ENCODE results near the gene ZNF611.
"Not testable (repeated sequence)": the region's sequence is repeated elsewhere in the genome, so short reads cannot be mapped to it uniquely, and the experiment has no call there.

Gene ZNF611

DNA sequence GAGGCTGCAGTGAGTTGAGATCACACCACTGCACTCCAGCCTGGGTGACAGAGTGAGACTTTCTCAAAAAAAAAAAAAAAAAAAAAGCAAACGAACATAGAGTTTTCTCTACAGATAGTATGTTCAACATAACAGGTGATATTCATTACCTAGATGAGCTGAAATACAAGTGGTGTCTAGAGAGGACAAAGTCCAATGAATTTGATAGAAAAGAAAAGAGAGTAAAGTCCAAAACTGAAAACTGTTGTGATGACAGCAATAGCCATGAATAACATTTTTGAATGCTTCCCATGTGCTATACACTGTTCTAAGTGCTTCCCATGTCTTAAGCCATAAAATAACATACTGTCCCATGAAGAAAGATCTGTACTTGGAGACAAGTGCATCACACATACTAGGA lies 53.6 kb downstream of the ZNF611 start:
- DNase-seq, H3K4me1 Mint-ChIP-seq, H3K27ac Mint-ChIP-seq, H3K27me3 Mint-ChIP-seq, CTCF ChIA-PET, H3K4me3 Mint-ChIP-seq: not testable (repeated sequence)
- peaks cover 64% of the 10 kb centered on the region for H3K36me3 Mint-ChIP-seq
- peaks cover 37% of the 10 kb centered on the region for H3K9me3 Mint-ChIP-seq

DNA sequence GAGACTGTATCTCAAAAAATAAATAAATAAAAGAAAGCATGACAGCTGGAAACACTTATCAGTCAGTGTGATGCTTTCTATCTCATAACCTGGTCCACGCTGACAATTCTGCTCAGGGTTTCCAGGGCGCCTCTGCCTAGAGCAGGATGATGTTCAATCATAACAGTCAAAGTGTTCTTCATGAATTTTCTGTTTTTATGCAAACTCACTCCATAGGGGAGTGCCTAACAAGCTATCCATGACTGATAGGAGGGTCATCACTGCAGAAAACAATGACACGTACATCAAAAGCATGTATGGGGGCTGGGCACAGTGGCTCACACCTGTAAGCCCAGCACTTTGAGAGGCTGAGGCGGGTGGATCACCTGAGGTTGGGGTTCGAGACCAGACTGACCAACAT lies 55.2 kb downstream of the ZNF611 start:
- H3K36me3 Mint-ChIP-seq: peaks cover 69% of the 10 kb centered on the region
- CTCF ChIA-PET: no interaction called here
- H3K4me3 Mint-ChIP-seq: no peak overlapping the region

DNA sequence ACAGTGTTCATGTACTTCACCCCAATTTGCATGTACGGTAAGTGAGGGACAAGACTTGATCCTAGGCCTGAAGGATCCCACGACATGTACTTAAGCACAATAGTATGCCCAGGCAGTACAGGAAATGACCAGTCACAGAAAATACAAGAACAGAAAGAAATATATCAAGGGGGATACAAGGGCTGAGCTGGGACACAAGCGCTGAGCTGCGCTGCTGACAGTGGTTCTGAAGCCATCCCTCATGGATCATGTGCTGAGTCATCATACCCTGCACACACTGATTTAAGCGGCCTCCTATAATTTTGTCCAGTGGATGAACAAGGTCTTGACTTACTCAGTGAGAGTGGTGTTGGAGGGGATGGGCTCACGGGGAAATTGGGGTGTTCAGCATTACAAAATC lies 59.6 kb downstream of the ZNF611 start:
- peaks cover 38% of the 10 kb centered on the region for H3K9me3 Mint-ChIP-seq
- H3K4me1 Mint-ChIP-seq, H3K27me3 Mint-ChIP-seq, DNase-seq, H3K4me3 Mint-ChIP-seq, H3K27ac Mint-ChIP-seq, CTCF ChIA-PET: not testable (repeated sequence)
- peaks cover 72% of the 10 kb centered on the region for H3K36me3 Mint-ChIP-seq

More for the DNA sequence above, 55.2 kb downstream of the ZNF611 start:
- DNase-seq: no peak
- H3K4me1 Mint-ChIP-seq: peaks cover 9% of the 10 kb centered on the region
- no peak overlapping the region for H3K27ac Mint-ChIP-seq
- no peaks in the 10 kb centered on the region for H3K27me3 Mint-ChIP-seq
- peaks cover 41% of the 10 kb centered on the region for H3K9me3 Mint-ChIP-seq

DNA sequence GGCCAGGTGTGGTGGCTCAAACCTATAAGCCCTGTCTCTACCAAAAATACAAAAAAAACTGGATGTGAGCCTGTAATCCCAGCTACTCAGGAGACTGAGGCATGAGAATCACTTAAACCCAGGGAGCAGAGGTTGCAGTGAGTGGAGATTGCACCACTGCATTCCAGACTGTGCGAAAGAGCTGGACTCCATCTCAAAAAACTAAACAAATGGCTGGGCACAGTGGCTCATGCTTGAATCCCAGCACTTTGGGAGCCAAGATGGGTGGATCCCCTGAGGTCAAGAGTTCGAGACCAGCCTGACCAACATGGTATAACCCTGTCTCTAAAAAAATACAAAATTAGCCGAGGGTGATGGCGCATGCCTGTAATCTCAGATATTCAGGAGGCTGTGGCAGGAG lies 61.8 kb downstream of the ZNF611 start:
- peaks cover 7% of the 10 kb centered on the region for H3K4me1 Mint-ChIP-seq
- H3K36me3 Mint-ChIP-seq: peaks cover 78% of the 10 kb centered on the region
- H3K9me3 Mint-ChIP-seq: peaks cover 31% of the 10 kb centered on the region
- no peaks in the 10 kb centered on the region for H3K27me3 Mint-ChIP-seq
- CTCF ChIA-PET: no interaction called here
- no peak for DNase-seq
- H3K4me3 Mint-ChIP-seq: no peak overlapping the region
- no peak overlapping the region for H3K27ac Mint-ChIP-seq

DNA sequence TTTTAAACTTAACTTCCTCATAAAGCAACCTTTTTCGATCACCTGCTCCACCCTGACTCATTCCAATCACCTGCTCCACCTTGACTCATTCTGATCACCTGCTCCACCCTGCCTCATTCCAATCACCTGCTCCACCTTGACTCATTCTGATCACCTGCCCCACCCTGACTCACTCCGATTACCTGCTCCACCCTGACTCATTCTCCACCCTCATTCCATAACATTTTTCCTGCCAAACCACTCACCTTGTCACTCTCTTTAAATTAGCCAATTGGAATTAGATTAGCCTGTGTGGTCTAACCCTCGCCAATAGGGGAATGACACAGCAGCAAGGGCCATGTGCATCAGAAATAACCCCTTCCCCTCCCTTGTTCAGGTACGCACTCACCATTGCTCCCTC lies 64.8 kb downstream of the ZNF611 start:
- H3K9me3 Mint-ChIP-seq: peaks cover 23% of the 10 kb centered on the region
- peaks cover 7% of the 10 kb centered on the region for H3K4me1 Mint-ChIP-seq
- CTCF ChIA-PET: no interaction called here
- DNase-seq: no peak
- H3K27me3 Mint-ChIP-seq: no peaks in the 10 kb centered on the region
- peaks cover 83% of the 10 kb centered on the region for H3K36me3 Mint-ChIP-seq
- H3K27ac Mint-ChIP-seq: no peak overlapping the region
- H3K4me3 Mint-ChIP-seq: no peak overlapping the region

DNA sequence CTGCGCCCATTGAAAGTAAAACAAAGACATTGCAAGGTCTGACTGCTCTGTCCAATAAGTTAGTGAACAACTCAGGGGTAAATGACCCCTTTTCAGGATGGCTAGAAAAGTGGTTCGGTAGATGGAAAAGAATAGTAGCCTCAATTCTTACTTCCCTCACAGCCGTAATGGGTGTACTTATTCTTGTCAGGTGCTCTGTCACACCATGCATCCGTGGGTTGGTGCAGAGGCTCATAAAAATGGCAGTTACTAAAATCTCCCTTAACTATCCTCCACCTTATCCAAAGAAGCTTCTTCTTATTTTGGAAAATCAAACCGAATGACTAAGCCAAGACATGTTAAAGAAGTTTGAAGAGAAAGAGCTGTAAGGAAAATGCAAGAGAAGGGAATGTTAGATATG lies 65.3 kb downstream of the ZNF611 start:
- H3K27ac Mint-ChIP-seq: no peak overlapping the region
- H3K4me3 Mint-ChIP-seq: no peak overlapping the region
- CTCF ChIA-PET: no interaction called here
- H3K27me3 Mint-ChIP-seq: no peaks in the 10 kb centered on the region
- DNase-seq: no peak
- peaks cover 18% of the 10 kb centered on the region for H3K9me3 Mint-ChIP-seq
- peaks cover 5% of the 10 kb centered on the region for H3K4me1 Mint-ChIP-seq
- H3K36me3 Mint-ChIP-seq: peaks cover 83% of the 10 kb centered on the region

DNA sequence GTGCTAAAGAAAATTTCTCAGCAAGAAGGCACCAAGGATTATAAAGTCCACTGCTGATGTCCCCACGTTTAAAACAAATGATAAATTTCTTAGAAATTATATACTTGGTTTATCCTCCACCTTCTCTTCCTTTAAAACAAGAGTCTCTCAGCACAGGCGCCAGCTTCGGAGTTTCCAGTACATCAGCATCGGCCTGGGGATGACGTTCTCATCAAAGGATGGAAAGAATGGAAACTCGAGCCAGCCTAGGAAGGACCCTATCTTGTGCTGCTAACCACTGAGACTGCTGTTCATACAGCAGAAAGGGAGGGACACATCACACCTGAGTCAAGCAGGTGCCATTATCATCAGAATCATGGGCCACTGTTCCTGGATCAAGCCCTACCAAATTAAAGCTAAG lies 66.9 kb downstream of the ZNF611 start:
- Mint-ChIP-seq H3K9me3 (peaks cover 10% of the 10 kb centered on the region), H3K4me3 (no peak overlapping the region), H3K27me3 (no peaks in the 10 kb centered on the region), H3K36me3 (peaks cover 83% of the 10 kb centered on the region), H3K27ac (no peak overlapping the region), H3K4me1 (no peaks in the 10 kb centered on the region)
- CTCF ChIA-PET: no interaction called here
- no peak for DNase-seq

DNA sequence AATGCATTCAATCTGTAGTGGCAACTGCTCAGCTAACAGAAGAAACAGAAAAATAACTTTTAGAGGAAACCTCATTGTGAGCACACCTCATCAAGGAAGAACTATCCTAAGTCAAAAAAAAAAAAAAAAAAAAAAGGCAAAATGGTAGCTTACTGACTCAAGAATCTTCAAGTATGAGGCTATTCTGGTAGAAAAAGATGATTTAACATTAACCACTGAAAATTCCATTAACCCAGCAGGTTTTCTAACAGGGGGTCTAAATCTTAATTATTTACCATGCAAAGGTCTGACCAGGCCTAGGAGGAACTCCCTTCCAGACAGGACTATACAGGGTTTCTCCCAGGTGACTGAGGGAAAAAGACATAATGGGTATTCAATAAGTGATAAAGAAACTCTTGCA lies 68.3 kb downstream of the ZNF611 start:
- CTCF ChIA-PET: no interaction called here

DNA sequence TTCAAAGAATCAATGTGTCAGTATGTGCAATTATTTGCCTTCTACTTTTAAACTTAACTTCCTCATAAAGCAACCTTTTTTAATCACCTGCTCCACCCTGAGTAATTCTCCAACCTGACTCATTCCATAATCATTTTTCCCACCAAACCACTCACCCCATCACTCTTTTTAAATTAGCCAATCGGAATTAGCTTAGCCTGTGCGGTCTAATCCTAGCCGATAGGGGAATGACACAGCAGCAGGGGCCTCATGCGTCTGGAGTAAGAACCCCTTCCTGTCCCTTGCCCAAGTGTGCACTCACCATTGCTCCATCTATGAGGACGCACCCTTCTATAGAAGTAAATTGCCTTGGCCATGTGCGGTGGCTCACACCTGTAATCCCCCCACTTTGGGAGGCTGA lies 69.3 kb downstream of the ZNF611 start:
- Mint-ChIP-seq H3K27me3 (no peaks in the 10 kb centered on the region), H3K4me1 (no peaks in the 10 kb centered on the region), H3K4me3 (no peak overlapping the region), H3K27ac (no peak overlapping the region), H3K9me3 (peaks cover 25% of the 10 kb centered on the region), H3K36me3 (peaks cover 90% of the 10 kb centered on the region)
- DNase-seq: no peak
- CTCF ChIA-PET: no interaction called here

More for the DNA sequence above, 68.3 kb downstream of the ZNF611 start:
- no peaks in the 10 kb centered on the region for H3K27me3 Mint-ChIP-seq
- peaks cover 18% of the 10 kb centered on the region for H3K9me3 Mint-ChIP-seq
- H3K36me3 Mint-ChIP-seq: peaks cover 89% of the 10 kb centered on the region
- no peak overlapping the region for H3K4me3 Mint-ChIP-seq
- H3K4me1 Mint-ChIP-seq: no peaks in the 10 kb centered on the region
- DNase-seq: no peak
- no peak overlapping the region for H3K27ac Mint-ChIP-seq

DNA sequence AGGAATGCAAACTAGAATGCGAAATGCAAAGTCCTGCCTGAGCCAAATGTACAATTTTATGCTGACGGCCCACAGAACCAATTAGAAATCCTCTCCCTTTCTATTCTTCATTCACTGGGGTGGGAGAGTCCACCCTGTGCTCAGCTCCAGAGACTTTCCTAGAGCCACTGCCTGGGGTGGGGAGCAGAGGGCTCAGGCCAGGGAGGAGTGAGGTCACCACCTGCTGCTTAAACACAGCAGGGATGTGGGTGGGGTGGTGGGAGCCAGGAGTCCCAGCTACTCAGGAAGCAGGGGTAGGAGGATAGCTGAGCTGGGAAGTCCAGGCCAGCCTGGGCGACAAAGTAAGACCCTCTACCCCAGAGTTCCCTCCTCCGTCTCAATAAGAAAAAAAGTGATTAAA lies 69.8 kb downstream of the ZNF611 start:
- no peak overlapping the region for H3K4me3 Mint-ChIP-seq
- CTCF ChIA-PET: no interaction called here

DNA sequence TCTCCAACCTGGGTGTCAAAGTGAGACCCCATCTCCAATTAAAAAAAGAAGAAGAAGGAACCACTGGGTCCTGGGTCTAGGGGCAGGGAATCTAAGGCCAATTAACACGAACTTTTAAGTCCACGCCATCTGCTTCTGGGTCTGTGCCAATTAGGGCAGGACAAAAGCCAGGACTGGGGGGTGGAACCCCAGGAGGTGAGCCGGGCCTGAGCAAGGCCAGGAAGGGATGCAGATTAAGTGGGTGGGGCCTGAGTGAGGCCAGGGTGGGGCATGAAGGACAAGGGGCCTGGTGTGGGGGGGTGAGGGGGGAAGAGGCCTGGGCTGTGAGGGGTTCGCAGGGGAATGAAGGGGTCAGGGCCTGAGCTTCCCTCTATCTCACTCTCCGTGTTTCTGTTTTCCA lies 70.4 kb downstream of the ZNF611 start:
- Mint-ChIP-seq H3K27me3 (no peaks in the 10 kb centered on the region), H3K4me1 (no peaks in the 10 kb centered on the region), H3K9me3 (peaks cover 30% of the 10 kb centered on the region), H3K27ac (no peak overlapping the region), H3K36me3 (peaks cover 91% of the 10 kb centered on the region), H3K4me3 (no peak overlapping the region)
- CTCF ChIA-PET: no interaction called here
- DNase-seq: no peak

More for the DNA sequence above, 69.8 kb downstream of the ZNF611 start:
- no peaks in the 10 kb centered on the region for H3K27me3 Mint-ChIP-seq
- H3K9me3 Mint-ChIP-seq: peaks cover 28% of the 10 kb centered on the region
- H3K4me1 Mint-ChIP-seq: no peaks in the 10 kb centered on the region
- H3K36me3 Mint-ChIP-seq: peaks cover 91% of the 10 kb centered on the region
- DNase-seq: no peak
- no peak overlapping the region for H3K27ac Mint-ChIP-seq

DNA sequence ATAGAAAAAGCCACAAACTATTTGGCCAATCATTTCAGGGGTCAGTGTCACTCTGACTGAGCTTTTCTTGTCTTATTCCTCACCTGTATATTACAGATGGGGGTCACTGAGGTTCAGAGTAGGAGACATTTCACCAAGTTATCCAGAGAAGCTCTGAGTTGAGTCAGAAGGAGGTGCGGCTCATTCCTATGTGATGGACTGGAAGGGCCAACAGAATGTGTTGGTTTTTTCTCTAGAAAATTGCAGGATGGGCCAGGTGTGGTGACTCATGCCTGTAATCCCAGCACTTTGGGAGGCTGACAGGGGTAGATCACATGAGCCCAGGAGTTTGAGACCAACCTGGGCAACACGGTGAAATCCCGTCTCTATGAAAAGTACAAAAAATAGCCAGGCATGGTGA lies 72.2 kb downstream of the ZNF611 start:
- Mint-ChIP-seq H3K27ac (no peak overlapping the region), H3K27me3 (no peaks in the 10 kb centered on the region), H3K36me3 (peaks cover 92% of the 10 kb centered on the region), H3K9me3 (peaks cover 38% of the 10 kb centered on the region), H3K4me3 (no peak overlapping the region), H3K4me1 (no peaks in the 10 kb centered on the region)
- CTCF ChIA-PET: no interaction called here
- DNase-seq: no peak

DNA sequence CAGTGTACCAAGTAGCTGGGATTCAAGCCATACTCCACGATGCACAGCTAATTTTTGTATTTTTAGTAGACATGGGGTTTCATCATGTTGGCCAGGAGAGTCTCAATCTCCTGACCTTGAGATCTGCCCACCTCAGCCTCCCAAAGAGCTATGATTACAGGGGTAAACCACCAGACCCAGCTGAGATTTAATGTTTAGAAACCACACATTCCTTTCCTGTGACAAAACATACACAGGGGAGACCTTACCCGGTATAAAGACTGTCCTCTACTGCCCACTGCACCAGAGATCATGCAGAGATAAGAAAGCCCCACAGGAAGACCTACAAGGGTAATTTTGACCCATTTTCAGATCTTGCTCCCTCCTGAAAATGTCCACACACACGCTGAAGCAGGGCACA lies 73.9 kb downstream of the ZNF611 start:
- Mint-ChIP-seq H3K36me3 (peaks cover 93% of the 10 kb centered on the region), H3K4me3 (no peak overlapping the region), H3K27ac (no peak overlapping the region), H3K27me3 (no peaks in the 10 kb centered on the region), H3K4me1 (no peaks in the 10 kb centered on the region), H3K9me3 (peaks cover 42% of the 10 kb centered on the region)
- CTCF ChIA-PET: no interaction called here
- DNase-seq: no peak

DNA sequence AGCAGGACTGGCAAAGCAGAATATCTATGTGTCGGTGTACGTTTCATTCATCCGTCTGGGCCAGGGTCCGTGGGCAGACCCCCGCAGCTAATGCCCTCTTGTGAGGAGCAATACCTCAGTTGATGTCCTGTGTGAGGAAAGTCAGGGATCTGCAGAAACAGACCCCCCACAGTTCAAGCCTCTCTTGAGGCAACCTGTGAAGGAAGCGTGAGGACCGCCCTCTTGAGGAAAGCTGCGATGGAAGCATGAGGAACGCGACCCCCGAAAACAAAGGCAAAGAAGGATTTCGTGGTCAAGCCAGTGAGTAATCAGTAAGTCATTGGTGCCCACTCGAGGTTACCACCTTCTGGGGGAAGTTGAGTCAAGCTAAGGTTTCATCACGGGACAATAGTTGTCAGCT lies 75.8 kb downstream of the ZNF611 start:
- no peak for DNase-seq
- CTCF ChIA-PET: no interaction called here

DNA sequence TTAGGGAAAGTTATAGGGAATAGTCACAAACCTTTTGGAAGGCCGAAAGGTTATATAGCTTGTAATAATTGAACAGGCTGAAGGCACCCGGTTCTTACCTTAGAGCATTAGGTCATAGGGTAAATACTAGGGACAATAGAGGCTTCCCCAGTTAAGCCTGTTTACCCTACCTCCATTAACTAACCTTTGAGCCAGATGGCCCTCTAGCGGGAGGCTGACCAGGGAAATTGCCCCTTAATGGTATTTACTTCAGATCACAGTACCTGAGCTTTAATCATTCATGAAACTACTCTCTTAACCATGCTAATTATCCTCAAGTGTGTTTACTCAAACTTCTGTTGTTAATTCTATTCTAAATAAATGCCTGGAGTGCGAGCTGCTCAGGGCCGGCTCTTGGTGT lies 76.2 kb downstream of the ZNF611 start:
- CTCF ChIA-PET: no interaction called here
- peaks cover 55% of the 10 kb centered on the region for H3K9me3 Mint-ChIP-seq

More for the DNA sequence above, 75.8 kb downstream of the ZNF611 start:
- H3K36me3 Mint-ChIP-seq: peaks cover 94% of the 10 kb centered on the region
- H3K4me3 Mint-ChIP-seq: no peak overlapping the region
- no peak overlapping the region for H3K27ac Mint-ChIP-seq
- H3K9me3 Mint-ChIP-seq: peaks cover 52% of the 10 kb centered on the region
- no peaks in the 10 kb centered on the region for H3K27me3 Mint-ChIP-seq
- H3K4me1 Mint-ChIP-seq: no peaks in the 10 kb centered on the region

DNA sequence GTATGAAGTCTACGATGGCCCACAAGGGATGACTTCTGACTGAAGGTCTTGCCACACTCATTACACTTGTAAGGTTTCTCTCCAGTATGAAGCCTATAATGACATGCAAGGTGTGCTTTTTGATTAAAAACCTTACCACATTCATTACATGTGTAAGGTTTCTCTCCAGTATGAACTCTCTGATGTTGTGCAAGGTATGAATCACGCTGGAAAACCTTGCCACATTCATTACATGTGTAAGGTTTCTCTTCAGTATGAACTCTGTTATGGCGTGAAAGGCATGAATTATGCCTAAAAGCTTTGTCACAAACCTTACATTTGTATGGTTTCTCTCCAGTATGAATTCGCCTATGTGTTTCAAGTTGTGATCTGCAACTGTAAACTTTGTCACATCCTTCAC lies 81.7 kb downstream of the ZNF611 start:
- H3K36me3 Mint-ChIP-seq: peaks cover 90% of the 10 kb centered on the region
- no peak overlapping the region for H3K4me3 Mint-ChIP-seq
- no peak overlapping the region for H3K27ac Mint-ChIP-seq
- H3K9me3 Mint-ChIP-seq: peaks cover 66% of the 10 kb centered on the region
- no peaks in the 10 kb centered on the region for H3K27me3 Mint-ChIP-seq
- CTCF ChIA-PET: no interaction called here
- no peaks in the 10 kb centered on the region for H3K4me1 Mint-ChIP-seq
- no peak for DNase-seq

More for the DNA sequence above, 76.2 kb downstream of the ZNF611 start:
- DNase-seq: no peak
- Mint-ChIP-seq H3K4me3 (no peak overlapping the region), H3K27me3 (no peaks in the 10 kb centered on the region), H3K4me1 (no peaks in the 10 kb centered on the region), H3K36me3 (peaks cover 98% of the 10 kb centered on the region), H3K27ac (no peak overlapping the region)

All from activated naive CD4-positive, alpha-beta T cell treated with anti-CD3 and anti-CD28 coated beads, Interleukin-2, amount 10 ng/mL, durations not matched to agents 7 days and 5 days (primary cell).